NCI-H2227 (cell line): ENCODE measurements around the gene ARTN.

Source experiments
- DNase-seq: peaks from one replicate; lab custom pipeline; 2025; ENCODE audit not compliant: unreplicated experiment; lab: John Stamatoyannopoulos, UW

Gene ARTN, protein sequence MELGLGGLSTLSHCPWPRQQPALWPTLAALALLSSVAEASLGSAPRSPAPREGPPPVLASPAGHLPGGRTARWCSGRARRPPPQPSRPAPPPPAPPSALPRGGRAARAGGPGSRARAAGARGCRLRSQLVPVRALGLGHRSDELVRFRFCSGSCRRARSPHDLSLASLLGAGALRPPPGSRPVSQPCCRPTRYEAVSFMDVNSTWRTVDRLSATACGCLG

DNA sequence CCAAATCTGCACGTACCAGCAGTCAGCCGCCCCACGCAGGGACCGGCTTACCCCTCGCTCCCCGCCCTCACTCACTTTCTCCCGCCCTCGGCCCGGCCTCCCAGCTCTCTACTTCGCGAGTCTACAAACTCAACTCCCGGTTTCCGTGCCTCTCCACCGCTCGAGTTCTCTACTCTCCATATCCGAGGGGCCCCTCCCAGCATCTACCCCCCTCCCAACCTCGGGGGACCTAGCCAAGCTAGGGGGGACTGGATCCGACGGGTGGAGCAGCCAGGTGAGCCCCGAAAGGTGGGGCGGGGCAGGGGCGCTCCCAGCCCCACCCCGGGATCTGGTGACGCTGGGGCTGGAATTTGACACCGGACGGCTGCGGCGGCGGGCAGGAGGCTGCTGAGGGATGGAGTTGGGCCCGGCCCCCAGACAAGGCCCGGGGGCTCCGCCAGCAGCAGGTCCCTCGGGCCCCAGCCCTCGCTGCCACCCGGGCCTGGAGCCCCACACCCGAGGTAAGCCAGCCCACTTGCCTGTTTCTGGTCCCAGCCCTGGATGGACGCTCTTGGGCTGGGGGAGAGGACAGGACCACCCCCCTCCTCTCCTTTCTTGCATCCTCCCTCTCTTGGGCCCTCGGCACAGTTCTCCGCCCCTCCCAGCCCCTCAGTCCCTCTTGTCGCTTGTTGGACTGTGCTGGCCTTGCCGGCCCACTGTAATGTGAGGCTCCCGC is at the start of gene ARTN:
ARTN (plus strand) TSS at position 416 of the 715 bp plus-strand sequence. CDS start 1,856 bp downstream, outside the sequence.
- DNase-seq, result no peak

DNA sequence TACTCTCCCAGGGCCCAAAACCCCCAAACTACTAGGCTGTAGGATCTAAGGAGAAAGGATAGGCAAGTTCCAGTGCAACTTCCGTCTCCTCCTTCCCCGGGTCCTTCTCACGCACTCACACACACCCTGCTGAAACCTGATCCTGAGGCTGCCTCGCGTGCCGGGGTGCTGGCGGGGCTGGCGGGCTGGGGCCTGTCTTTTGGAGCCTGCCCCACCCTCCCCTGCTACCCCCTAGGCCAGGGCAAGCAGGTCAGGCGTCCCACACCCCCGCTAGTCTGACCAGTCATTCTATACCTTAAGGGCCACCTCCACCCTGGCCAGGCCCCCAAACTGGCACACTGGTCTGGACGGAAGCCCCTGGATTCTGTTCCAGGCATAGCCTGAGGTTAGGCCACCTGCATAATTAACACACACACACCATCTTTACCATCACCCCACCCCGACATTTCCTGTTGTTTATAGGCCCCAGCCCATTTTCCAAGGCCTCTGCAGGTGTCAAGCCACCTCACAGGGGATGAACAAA is 48.3 kb upstream of the ARTN start:
- DNase-seq, result no peak

DNA sequence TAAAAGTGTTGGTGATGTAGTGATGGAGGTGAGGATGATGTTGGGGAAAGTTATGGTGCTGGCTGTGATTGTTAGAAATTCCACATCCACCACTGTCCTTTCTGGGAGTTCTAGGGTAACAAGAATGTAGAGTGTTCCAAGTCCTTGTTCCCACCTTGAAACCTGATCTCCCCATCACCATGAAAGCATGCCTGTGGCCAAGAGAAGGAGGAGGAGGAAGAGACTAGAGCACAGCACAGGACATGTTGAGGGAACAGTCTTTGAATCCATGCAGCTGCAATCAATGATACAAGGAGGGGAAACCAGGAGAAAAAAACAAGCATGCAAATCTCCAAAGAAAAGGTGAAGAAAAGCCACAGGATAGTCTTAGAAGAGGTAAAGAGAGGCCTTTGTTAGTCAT is 45.9 kb upstream of the ARTN start:
- DNase-seq, result no peak

DNA sequence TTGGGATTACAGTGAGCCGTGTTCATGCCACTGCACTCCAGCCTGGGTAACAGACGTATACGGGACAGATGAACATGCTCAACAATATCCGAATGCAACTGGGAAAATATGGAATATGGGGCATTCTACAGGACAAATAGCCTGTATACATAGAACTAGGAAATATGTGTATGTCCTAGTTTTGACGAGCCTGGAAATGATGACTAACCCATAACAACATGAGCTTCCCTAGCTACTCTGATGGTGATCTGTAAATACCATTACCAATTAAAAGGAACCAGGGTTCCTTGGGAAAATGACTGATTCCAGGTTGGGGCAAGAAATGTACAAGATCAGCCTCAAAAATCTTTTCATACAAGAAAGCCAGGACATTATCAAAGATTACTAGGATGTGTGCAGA is 42.8 kb upstream of the ARTN start:
- DNase-seq, result no peak

DNA sequence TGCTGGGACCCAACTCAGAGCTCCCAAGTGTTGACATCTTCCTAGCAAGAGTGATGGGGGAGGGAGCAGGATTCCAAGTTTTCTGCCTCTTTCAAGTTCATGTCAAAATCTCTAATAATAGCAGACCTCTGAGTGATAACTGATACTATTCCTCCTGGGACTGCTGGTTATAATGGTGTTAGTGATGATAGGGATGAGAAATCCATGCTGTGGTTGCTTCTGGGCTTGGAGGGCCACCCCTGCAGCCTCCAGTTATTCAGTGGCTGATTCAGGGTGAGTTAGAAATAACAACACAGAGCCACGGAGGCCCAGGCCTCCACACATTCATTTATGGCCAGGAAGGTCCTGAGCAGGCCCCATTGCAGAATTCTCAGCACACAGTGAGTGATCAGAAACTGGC is 40.6 kb upstream of the ARTN start:
- no peak for DNase-seq

DNA sequence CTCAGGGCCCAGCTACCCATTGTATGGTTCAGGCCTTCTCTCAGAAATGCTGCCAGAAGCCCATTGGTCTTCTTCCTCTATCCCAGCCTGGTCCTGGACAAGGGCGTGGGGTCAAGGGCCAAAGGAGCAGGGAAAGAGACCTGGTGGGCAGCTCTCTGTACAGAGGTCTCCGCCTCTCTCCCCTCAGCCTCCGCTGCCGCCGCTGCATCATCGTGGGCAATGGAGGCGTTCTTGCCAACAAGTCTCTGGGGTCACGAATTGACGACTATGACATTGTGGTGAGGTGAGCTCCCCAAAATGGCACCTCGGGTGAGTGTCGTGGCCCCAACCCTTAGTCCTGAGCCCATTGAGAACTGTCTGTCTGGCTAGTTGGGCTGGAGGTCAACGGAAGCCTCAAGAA is 34.6 kb upstream of the ARTN start:
- DNase-seq, result no peak

DNA sequence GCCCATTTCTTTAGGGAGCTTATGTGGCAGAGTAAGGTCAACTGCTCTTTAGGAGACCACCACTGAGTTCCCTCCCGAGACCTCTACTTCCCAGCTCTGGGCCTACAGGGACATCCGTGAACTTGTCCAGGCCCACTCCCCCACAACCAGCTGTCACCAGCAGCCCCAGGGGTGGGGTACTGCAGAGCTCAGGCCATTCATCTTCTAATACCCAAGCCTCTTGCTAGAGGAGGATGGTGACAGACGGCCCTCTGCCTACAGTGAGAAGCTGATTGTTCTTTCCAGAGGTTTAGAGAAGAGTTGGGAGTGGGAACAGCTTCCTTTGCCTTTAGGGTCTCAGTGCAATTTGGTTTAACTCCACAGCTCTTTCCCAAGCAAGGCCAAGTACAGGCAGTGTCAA is 33.2 kb upstream of the ARTN start:
- DNase-seq, result no peak

DNA sequence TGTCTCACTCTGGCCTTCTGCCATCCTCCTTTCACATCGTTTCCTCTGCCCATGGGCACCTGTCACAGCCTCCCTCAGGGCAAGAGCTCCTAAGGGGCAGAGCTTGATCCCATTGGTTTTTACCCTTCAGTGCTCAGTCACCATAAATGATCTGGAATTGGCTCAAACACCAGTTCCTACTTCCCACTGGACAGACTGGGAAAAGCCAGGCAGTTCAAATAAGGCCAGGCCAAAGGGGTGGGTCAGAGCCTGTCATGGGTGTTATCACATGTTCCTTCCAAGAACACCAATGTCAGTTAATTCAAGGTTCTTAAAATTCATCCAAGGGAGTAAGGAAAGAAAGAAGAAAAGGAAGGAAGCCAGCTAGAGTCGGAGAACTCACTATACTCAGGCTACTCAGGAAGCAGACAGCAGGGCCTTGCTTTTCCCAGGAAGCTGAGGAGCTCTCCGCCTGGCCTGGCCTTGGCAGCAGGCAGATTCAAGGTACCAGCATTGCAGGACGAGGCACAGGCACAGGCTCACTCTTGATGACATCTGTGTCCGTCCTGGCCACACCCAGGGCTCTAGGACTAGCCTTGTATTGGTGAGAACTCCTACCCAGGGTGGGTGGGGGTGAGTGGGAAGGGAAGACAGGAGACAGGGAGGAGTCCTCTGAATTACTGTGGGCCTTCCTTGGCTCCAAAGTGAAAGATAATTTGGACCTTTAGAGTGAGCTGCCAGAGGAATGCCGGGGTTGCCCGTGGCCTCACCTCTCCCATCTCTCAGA is 32.2 kb upstream of the ARTN start:
- no peak for DNase-seq

DNA sequence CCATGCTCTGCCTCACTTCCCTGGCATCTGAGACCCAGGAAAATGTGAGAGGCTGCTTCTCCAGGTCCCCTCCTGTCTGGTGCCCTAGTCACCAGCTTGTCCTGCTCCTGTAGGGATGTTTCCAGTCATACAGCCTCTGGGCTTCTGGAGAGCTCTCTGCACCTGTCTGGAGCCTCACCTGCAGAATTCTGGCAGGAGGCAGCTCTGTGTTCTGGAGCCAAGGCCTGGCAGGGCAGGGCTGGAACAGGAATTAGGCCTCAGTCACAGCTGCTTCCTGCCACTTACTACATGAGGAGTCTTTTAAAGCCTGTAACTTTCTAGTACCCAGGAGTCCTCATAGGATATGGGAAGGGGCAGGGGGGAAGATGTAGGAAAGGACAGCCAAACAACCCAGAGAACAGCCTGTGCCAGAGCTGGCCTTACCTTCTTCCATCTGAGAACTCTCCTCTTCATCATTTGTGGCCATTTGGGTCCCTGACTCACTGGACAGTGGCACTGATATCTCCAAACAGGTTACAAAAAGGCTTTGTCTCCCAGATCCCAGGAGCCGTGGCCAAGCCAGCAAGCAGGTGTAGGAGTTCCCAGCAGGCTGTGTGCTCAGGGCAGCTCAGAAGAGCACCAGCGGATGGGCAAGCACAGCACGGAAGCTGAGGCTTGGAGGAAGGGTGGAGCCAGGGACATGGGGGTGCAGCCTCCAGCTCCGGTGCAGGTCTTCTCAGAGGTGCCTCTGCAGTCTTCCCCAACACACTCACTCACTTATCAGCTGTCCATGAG is 31.4 kb upstream of the ARTN start:
- DNase-seq, result no peak

DNA sequence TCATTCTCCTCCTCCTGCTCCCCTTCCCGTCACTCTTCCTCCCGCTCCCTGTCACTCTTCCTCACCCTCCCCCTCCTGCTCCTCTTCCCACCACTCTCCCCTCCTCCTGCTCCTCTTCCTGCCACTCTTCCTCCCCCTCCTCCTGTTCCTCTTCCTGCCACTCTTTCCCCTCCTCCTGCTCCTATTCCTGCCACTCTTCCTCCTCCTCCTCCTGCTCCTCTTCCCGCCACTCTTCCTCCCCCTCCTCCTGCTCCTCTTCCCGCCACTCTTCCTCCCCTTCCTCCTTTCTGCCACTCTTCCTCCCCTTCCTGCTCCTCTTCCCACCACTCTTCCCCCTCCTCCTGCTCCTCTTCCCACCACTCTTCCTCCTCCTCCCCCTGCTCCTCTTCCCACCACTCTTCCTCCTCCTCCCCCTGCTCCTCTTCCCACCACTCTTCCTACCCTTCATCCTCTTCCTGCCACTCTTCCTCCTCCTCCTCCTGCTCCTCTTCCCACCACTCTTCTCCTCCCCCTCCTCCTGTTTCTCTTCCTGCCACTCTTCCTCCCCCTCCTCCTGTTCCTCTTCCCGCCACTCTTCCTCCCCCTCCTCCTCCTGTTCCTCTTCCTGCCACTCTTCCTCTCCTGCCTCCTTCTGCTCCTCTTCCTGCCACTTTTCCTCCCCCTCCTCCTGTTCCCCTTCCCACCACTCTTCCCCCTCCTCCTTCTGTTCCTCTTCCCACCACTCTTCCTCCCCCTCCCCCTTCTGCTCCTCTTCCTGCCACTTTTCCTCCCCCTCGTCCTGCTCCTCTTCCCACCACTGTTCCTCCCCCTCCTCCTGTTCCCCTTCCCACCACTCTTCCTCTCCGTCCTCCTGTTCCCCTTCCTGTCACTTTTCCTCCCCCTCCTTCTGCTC is 28.7 kb upstream of the ARTN start:
- DNase-seq, result no peak

DNA sequence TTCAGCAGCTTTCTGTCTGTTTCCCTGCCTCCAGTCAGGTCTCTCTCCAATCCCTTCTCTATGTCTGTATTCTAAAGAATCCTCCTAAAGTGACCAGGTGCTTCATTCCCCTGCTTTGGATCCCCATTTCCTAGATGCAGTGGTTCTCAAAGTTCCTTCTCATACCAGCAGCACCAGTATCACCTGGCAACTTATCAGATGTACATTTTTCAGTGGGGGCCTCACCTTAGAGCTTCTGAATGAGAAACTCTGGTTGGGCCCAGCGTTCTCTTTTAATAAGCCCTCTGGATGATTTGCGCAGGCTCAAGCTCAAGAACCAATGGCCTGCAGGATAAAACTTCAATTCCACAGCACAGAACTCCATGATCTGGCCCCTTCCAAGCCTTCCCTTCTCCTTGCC is 25.4 kb upstream of the ARTN start:
- no peak for DNase-seq

DNA sequence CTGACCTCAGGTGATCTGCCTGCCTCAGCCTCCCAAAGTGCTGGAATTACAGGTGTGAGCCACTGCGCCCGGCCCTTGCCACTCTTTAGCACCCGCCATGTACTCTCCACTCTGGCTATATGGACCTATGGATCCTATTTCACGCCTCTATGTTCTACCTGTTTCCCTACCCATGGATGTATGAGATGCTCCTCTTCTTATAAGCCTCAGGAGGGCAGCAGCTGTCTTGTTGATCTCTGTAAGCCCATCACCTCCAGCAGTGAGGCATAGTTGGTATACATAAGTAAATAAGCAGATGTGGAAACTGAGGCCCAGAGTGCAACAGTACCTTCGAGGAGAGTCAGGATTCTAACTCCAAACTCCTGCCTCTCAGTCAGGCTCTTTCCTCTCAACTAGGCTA is 24.7 kb upstream of the ARTN start:
- DNase-seq, result no peak

DNA sequence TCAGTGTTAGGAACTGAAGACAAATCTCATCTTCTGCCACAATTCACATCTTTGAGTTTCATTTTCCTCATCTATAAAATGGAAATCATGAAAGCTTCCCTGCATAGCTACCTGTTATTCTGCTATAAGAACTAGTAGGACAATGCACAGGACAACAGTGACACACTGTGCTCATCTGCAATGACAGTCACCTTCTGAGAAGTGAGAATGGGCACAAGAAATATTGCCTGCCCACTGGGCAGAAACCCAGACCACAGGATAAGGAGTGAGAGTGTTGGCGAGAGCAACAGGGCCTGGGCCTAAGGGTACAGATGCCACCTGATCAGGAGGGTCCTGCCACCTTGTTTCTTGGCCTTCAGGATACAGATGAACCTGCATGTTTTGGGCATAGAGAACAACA is 23.3 kb upstream of the ARTN start:
- DNase-seq, result no peak

DNA sequence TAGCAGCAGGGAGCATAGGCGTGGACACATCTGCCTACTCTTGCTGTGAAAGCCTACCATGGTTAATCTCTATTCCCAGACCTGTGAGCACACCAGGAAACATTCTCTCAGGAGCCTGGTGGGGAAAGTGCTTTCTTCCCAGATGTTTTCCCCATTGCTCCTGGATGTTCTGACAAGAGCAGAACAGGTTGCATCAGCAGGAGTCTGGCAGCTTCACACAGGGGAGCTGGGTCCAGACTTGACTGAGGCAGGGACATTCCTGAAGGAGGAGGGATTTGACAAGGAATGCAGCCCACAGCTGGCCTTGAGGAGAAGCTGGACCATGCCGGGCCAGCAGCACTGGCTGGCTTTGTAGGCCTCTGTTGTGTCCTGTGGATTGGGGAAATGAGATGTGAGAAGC is 21.0 kb upstream of the ARTN start:
- DNase-seq, result no peak

DNA sequence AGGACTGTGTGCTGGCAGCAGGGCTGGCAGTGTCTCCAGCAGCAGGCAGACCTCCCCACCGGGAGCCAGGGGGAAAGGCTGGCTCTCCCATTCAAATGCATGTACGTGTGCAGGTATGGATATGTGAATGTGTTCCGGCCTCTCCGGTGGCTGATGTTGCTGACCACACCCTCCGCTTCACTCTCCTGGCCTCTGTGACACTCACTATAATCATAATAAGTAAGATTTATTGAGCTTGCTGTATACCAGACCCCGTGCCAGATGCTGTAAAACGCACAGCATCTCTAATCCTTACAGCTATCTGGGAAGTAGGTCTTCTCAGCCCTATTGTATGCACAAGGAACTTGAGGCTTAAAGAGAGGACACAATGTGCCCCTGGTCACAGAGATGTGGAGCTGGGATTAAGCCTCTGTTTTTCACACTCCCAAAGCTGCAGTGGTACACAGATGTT is 20.5 kb upstream of the ARTN start:
- DNase-seq, result peak; percentile 29

DNA sequence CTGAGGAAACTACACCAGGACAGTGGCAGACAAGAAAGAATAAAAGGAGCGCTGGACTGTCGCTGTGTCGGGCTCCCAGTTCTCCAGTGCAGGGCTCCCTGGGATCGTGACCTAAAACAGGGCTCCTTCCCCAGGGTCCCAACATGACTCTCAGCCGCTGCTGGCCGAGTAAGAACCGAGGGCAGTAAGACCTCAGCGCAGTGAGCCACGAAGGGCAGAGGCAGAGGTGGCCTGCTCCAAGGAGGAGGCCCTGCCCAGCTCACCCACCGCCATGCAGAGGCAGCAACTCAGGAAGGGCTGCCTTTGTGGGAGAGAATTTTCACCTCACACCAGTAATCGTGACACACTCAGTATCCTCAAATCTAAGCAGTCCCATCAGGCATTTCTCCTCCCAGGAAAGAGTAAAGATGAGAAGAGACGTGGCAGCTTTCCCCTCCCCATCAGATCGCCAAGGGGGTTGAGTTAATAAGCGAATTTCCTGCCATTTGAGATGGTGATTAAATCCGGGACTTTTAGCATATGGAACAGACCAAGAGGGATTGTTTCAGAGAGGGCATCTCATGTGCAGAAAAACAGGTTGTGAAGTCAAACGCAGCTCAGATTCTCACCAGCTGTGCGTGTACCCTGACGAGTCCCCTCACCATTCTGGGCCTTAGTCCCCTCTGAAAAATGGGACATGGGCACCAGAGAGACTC is 19.8 kb upstream of the ARTN start:
- no peak for DNase-seq

DNA sequence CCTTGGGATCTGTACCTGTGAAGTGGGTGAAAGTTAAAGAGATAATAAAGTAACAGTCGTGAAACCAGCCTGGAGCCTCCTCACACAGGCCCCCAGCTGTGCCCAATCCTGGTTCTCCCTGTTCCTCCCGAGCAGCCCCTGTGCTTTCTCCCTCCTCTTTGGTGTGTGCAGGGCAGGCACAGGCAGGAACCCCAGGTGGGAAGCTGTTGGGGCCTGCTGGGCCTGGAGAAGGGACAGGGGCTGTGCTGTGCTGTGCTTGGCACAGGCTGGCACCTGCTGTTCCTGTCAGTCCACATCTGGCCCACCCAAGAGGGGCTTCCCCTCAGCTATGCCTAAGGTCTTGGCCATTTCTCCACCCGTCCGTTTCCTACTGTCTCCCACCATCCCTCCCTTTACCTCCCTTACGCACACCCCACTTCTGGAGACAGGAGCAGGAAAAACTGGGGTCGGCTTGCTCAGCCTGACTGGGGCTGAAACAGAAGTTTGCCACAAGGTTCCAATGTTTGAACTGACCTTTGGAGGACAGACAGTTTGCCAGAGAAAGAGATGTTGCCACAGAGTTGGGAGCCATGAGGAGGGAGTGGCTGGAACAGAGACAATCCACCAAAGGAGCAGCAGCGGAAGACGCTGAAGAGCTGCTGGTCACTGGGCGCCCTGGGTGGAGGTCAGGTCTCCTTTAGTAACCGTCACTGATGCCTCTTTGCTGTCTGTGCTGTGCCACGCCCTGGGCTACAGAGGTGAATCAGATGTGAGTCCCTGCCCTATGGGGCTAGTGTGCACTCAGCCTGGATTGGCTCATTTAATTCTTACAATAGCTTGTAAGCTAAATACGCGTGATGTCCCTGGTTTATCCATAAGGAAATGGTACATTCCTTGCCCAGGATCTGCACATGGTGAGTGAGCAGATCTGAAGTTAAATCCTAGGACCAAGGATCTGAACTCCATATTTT is 18.8 kb upstream of the ARTN start:
- no peak for DNase-seq

DNA sequence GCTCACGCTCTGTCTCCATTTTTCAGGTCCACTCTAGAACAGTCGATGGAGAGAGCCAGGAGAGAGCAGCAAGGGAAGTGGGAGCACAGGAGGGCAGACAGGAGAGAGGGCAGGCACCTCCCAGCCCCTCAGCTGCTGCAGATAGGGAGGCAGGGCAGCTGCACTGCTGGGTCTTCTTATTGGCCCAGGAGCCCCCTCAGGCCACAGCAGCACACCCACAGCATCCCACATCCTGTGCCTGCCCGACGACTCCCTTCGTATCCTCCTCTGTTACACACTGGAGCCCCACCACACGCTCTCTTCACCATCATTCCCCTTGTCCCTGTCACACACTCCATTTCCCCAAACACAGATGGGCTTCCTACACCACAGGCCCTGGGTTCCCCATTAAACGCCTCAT is 13.7 kb upstream of the ARTN start:
- no peak for DNase-seq
